HEK293T (cell line): ENCODE measurements around the gene RYR3.

Experiments used
- ARNT ChIP-seq: fragments of 450-650 bp; IDR thresholded peaks from 2 replicates; pipeline ENCODE4 v1.6.1; 2017; ENCODE audit warnings: mild to moderate bottlenecking
- BHLHE40 ChIP-seq: fragments of 450-650 bp; IDR thresholded peaks from 2 replicates; pipeline ENCODE4 v1.6.1; 2016; ENCODE audit warnings: mild to moderate bottlenecking, moderate library complexity, borderline replicate concordance
- CTBP1 ChIP-seq: fragments of 450-650 bp; IDR thresholded peaks from 2 replicates; pipeline ENCODE4 v1.6.1; 2016; ENCODE audit warnings: borderline replicate concordance
- FOXK2 ChIP-seq: fragments of 450-650 bp; IDR thresholded peaks from 2 replicates; pipeline ENCODE4 v1.6.1; 2016; ENCODE audit warnings: mild to moderate bottlenecking
- FOXM1 ChIP-seq: fragments of 450-650 bp; IDR thresholded peaks from 2 replicates; pipeline ENCODE4 v1.6.1; 2017; ENCODE audit warnings: mild to moderate bottlenecking, borderline replicate concordance
- LEF1 ChIP-seq: fragments of 450-650 bp; IDR thresholded peaks from 2 replicates; pipeline ENCODE4 v1.6.1; 2017; ENCODE audit warnings: mild to moderate bottlenecking, borderline replicate concordance
- SP1 ChIP-seq: fragments of 450-650 bp; IDR thresholded peaks from 2 replicates; pipeline ENCODE4 v1.6.1; 2017
- SUZ12 ChIP-seq: fragments of 450-650 bp; IDR thresholded peaks from 2 replicates; pipeline ENCODE4 v1.6.1; 2016; ENCODE audit warnings: mild to moderate bottlenecking
- TARDBP ChIP-seq: fragments of 450-650 bp; IDR thresholded peaks from 2 replicates; pipeline ENCODE4 v1.6.1; 2016
- ZNF384 ChIP-seq: fragments of 450-650 bp; IDR thresholded peaks from 2 replicates; pipeline ENCODE4 v1.6.1; 2016

GRCh38 chr15:33794453-33794852 lies 483.7 kb downstream of the RYR3 start:
- TF ChIP-seq ZNF384 (no peak), CTBP1 (no peak), FOXM1 (no peak), ARNT (no peak), FOXK2 (no peak), LEF1 (no peak), SUZ12 (no peak), SP1 (no peak), BHLHE40 (no peak), TARDBP (no peak)
